GM21515 (cell line): Measurements from ENCODE around the gene ACOT9.
"Not testable (repeated sequence)": the region's sequence is repeated elsewhere in the genome, so short reads cannot be mapped to it uniquely, and the experiment has no call there.

Experiments
- ATAC-seq: cut with Tn5 transposase; IDR thresholded peaks from one replicate; pipeline ENCODE4 v1.9.1; 2021; ENCODE audit not compliant: unreplicated experiment

ACOT9 gene, protein sequence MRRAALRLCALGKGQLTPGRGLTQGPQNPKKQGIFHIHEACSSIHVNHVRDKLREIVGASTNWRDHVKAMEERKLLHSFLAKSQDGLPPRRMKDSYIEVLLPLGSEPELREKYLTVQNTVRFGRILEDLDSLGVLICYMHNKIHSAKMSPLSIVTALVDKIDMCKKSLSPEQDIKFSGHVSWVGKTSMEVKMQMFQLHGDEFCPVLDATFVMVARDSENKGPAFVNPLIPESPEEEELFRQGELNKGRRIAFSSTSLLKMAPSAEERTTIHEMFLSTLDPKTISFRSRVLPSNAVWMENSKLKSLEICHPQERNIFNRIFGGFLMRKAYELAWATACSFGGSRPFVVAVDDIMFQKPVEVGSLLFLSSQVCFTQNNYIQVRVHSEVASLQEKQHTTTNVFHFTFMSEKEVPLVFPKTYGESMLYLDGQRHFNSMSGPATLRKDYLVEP

DNA sequence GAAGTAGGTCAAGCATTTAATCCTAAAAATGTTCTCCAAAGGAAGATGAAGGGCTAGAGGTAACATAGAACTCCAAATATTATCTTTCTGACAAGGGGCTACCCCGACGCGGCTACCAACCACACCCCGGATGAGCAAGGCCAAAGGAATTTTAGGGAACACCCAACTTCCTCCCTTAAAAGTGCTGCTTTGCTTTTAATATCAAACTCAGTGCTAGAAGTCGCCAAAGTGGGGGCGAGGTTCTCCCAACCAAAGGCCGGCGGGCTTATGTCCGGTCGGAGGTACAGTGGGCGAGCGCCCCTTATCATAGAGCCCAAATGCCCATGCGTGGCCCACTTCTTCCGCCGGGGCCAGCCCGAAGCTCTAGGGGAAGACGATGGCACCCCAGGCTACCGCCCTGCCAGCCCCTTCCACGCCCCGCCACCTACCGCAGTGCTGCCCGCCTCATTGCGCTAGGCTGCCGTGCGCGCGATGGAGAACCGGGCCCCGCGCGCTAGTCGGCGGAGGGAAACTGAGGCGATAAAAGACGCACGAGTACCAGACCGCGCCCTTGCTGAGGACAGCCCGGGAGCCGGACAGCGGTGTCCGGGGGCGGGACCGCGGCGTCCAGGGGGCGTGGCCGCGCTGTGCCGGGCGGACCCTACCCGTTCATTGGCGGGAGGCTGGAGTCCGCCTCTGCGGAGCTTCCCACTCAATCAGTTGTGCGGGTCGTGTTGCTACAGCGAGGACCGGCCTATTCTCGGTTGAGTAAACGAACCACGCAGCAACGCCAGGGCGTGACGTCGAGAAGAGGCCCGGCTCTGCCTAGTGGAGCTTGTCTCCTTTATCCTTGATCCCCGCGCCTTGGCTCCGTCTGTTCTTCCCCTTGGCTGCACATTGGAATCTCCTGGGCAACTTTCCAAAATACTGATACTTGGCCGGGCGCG, at the start of gene ACOT9:
Gene ACOT9, minus strand, starts transcription at position 580 of the 926 bp plus-strand sequence. Its CDS starts 132 bp downstream, at position 448.
- peak; percentile 96 for ATAC-seq

DNA sequence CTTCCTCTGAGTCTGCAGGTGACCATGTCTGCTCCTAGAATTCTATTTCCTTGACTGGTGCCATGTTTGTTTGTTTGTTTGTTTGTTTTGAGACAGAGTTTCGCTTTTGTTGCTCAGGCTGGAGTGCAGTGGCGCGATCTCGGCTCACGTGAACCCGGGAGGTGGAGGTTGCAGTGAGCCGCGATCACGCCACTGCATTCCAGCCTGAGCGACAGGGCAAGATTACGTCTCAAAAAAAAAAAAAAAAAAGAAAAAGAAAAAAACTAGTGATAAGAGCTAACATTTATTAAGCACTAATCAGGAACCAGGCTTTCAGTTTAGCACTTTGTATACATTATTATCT, 47.0 kb upstream of the ACOT9 start:
- no peak for ATAC-seq

DNA sequence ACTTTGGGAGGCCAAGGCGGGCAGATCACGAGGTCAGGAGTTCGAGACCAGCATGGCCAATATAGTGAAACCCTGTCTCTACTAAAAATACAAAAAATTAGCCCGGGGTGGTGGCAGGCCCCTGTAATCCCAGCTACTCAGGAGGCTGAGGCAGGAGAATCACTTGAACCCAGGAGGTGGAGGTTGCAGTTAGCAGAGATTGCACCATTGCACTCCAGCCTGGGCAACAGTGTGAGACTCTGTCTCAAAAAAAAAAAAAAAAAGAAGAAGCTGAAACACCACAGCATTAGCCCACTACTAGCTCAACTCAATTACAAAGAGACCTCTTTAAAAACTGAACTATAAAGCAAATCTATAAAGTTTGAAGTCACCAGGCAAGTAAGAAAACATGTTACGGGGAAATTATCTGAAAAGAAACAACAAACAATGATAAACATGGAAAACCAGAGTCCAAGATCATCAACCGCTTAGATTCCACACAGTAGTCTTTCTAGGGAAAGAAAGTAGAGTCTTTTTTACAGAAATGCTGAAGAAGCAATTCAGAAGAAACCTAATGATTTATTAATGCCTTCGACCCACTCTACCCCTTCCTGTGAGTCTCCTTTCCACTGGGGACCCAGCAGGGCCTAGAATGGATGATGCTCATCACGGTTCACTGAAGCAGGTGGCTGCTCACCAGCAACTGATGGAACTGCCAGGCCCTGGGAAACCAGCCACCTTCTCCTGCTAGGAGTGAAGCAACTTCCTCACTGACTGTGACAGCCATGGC, 46.5 kb upstream of the ACOT9 start:
- no peak for ATAC-seq

DNA sequence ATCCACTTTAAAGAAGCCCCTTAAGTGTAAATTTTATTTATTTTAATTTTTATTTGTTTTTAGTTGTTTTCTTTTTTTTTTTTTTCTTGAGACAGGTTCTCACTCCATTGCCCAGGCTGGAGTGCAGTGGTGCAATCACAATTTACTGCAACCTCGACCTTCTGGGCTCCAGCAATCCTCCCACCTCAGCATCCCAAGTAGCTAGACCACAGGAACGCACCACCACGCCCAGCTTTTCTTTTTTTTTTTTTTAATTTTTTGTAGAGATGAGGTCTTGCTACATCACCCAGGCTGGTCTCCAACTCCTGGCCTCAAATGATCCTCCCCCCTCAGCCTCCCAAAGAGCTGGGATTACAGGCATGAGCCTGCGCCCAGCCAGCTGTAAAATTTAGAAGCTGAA, 45.9 kb upstream of the ACOT9 start:
- ATAC-seq, result no peak

DNA sequence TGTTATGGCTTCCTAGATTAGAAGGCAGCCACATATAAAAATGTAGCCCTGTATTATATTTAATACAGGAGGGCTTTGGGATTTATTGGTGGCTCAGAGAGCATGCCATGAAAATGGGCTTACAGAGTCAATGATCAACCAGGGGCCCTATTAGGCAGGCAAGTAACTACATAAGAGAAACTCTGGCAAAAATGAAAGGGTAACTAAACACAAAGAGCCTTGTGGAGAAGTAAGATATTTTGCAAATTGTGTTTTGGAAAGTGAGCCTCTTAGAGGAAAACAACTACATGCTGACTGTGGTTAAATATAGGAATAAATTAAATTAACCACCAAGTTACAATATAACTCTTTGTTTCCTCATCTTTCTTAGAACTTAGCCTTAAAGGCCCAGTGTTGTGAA, 45.4 kb upstream of the ACOT9 start:
- ATAC-seq, result no peak

DNA sequence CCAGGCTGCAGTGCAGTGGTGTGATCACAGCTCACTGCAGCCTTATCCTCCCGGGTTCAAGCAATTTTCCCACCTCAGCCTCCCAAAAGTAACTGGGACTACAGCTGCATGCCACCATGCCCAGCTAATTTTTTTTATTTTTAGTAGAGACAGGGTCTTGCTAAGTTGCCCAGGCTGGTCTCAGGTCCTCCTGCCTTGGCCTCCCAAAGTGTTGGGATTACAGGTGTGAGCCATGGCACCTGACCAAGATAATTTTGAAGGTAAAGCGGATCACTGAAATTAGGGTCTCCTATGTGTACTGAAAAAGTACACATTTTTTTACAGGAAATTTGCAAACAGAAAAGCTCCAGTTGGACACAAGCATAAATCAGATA, 44.7 kb upstream of the ACOT9 start:
- ATAC-seq, result no peak

DNA sequence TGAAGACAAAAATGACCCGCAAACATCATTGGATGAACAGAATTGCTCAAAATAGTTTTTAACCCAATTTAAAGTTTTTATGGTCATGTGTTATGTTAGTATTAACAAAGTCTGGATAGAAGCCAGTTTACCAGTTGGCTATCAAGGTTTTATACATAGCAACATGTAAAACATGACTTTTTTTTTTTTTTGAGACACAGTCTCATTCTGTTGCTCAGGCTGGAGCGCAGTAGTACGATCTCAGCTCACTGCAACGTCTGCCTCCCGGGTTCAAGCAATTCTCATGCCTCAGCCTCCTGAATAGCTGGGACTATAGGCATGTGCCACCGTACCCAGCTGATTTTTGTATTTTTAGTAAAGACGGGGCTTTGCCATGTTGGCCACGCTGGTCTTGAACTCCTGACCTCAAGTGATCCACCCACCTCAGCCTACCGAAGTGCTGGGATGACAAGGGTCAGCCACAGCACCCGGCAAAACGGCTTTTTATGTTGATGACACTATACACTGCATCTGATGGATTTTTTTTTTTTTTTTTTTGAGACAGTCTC, 43.3 kb upstream of the ACOT9 start:
- ATAC-seq, result no peak

DNA sequence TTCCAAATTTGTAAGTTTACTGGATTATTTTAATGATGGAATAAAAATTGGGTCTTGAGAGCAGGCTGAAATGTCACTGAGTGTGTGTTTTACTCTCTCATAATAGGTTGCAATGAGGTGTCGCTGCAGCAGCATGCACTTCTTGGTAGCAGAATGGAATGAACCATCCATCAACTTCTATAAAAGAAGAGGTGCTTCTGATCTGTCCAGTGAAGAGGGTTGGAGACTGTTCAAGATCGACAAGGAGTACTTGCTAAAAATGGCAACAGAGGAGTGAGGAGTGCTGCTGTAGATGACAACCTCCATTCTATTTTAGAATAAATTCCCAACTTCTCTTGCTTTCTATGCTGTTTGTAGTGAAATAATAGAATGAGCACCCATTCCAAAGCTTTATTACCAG, 42.5 kb upstream of the ACOT9 start:
- no peak for ATAC-seq

DNA sequence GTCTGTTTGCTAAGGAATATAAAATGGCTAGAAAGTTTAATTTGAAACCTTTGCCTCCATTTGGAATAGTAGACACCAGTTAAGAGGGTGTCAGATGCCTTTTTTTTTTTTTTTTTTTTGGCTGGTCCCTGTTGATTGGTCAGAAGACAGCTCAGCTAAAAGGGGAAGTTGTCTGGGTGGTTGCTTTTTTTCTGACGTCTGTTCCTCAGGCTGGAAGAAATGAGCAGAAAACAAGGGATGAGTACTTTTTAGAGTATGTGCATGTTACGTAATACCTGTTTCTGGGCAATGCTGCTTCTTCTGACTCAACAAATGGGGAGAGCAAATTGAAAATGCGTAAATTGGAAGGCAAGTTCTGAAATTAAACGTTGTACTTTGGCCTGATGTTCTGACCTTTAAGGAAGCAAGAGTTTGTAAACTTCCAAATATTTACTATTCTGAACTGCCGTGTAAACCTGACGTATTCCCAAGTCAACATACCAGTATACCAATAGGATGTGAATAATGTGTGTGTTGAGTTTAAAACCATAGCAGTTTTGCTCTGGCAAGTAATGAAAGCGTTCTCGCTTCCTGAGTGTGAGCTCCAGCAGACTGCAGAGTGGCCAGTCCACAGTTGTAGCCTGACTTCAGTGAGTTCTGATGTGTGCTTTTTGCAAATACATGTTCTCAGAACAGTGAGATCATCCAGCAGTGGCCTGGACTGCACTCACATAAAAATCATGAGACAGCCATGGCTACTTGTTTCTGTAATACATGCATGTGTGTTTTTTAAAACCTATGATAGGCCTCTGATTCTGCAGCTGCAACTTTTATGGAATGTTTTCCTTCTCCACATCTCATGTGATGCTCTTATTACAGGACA, 41.6 kb upstream of the ACOT9 start:
- ATAC-seq, result no peak

DNA sequence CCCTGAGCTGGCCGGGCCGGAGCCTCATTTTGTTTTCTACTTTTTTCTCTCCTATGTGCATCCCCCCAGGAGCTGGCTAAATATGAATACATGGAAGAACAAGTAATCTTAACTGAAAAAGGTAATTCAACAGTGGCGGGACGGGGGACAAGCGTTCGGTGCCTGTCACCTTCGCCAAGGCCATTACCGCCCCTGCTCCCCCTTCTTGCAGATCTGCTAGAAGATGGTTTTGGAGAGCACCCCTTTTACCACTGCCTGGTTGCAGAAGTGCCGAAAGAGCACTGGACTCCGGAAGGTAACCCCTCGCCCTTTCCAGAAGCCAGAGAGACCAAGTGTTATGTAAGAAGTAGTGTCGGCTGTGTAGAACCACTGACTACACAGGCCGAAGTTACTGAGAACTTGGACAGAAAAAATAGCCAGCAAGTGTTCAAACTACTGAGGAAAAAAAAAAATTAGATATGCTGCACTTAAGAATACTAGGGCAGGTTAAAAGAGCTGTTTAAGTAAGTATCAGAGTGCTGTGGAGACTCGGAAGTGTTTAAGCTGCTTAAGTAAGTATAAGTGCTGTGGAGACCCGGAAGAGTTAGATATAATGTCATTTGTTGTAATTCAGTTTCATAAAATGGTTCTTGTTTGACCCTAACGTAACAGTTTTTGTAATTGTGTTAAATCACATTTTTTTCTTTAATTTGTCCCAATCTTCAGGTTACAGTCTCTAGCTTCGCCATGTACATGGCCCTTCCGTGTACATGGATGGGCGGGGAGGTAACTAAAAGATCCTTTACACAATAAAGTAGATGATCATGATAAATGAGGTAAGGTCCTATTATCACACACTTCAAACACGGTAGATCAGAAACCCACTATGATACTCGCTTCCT, 40.8 kb upstream of the ACOT9 start:
- ATAC-seq, result no peak

DNA sequence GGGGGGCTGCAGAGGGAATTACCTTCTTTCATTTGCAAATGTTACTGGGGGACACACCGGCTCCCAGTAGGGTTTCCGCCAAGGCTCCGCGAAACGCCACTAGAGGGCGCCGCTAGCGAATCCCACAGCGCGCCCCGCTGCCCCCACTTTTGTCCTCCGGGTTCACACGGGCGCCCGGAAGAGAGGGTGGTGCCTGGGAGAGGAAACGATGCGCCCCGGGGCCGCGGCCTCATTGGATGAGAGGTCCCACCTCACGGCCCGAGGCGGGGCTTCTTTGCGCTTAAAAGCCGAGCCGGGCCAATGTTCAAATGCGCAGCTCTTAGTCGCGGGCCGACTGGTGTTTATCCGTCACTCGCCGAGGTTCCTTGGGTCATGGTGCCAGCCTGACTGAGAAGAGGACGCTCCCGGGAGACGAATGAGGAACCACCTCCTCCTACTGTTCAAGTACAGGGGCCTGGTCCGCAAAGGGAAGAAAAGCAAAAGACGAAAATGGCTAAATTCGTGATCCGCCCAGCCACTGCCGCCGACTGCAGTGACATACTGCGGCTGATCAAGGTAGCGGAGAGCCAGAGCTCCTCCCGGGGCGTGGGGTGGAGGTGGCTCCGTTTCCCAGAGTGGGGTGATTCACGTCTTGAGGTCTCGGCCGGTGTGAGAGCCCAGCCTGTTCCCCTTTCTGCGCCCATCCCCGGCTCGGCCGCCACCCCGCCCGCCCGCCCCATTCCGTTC, 40.0 kb upstream of the ACOT9 start, which contains the start of gene SAT1:
Gene SAT1, plus strand, starts transcription at position 311 of the 726 bp plus-strand sequence. Its CDS starts 179 bp downstream, at position 490.
- peak; percentile 94 for ATAC-seq

DNA sequence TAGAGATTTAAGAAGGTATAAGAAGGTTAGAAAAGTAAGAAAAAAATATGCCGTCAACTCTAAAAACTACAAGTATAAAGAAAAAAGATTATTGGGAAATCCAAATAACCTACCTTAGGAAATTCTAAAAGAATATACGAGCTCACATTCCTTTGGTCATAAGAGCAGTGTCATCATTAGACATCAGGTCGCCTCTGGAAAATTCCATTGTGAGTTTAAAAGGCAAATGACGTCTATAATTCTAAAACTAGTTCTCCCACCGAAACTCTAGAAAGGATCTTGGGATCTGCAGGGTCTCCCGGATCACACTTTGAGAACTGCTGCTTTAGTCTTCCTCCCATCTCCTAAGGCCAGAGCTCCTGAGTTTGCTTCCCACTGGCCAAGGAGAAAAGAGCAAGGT, 39.4 kb upstream of the ACOT9 start:
- no peak for ATAC-seq

DNA sequence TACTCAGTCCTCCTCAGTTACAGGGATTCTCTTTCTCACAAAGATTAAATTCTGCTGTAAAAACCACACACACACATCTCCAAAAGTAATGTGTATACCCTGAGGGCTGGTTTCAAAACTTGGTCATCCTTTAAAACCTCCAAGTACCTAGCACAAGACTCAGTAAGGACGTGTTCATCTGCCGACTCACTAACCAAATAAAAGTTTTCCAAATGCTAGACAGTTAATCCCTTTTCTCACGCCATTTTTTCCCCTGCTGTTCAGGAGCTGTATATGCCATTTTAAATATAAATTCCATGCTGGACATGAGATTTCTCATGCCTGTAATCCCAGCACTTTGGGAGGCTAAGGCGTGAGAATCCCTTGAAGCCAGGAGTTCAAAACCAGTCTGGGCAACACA, 35.9 kb upstream of the ACOT9 start:
- ATAC-seq, result no peak

DNA sequence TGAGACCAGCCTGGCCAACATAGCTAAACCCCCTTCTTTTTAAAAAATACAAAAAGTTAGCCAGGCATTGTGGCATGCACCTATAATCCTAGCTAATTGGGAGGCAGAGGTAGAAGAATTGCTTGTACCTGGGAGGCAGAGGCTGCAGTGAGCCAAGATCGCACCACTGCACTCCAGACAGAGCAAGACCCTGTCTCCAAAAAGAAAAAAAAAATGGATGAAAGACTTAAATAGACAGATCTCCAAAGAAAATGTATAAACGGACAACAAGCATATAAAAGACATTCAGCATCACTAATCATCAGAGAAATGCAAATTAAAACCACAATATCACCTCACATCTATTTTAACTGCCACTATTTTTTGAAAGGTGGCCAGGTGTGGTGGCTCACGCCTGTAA, 33.3 kb upstream of the ACOT9 start:
- no peak for ATAC-seq

DNA sequence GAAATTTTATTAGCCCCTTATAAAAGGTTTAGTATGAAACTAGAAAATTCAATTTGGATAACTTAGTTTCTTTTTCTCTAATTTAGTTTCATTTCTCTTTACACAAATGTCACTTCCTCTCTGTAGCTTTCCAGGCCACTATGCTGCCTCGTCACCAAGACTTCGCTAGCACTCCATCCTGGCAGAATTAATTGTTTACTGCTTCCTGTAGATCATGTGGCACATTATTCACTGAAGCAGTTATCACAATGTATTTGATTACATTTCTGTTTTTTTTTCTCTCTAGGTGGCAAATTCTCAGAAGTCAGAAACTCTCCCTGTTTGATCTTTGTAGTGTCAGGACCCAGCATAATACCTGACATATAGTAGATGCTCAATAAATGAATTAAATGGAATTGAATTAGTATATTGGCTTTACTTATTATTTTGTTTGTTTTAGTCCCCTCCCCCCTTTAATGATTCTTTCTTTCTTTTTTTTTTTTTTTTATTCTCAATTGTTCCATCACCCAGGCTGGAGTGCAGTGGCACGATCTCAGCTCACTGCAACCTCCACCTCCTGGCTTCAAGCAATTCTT, 30.6 kb upstream of the ACOT9 start:
- ATAC-seq, result peak; percentile 87

DNA sequence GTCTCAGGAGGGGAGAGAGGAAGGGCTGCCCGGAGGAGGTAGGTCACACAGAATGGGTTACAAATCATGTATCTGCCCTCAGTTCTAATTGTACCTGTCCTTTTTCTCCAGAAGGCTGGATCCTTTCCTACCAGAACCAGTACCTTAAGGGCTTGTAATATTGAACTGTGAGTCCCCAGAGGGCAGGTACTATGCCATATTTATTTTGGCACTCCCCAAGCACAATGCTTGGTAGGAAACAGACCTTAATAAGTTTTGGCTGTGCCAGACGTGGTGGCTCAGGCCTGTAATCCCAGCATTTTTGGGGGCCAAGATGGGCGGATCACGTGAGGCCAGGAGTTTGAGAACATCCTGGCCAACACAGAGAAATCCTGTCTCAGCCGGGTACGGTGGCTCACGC, 28.0 kb upstream of the ACOT9 start:
- not testable (repeated sequence) for ATAC-seq

DNA sequence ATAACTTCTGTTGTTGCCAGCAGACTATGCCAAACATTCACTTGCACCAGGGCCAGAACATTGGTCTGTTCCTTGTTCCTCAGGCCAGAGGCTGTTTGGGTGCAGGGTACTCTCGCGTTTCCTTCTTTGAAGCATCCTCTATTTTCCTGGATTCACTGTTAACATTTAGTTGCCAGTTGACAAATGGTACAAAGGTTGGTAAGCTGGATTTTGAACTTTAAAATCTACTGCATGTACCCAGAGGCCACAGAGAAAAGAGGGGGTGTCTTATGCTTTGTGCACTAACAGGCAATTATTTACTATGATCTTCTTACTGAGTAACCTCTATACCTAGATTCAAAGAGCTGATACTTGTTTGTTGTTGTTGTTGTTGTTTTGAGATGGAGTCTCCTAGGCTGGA, 27.1 kb upstream of the ACOT9 start:
- ATAC-seq, result no peak
